ENCODE data around the gene NRXN3. TPM values are rescaled to one million over a fixed set of nuclear protein-coding genes. Genes with fewer than 3 reads are reported as not detected.

NRXN3 gene
- total and polyA plus RNA-seq, 2 of the 4 experiments (the other 2 are of a cell fraction): 4.8 to 25.1 TPM

- Histone ChIP-seq H3K9me1 (ENCODE audit: insufficient read depth, low read length) (no peaks in the 10 kb centered on the region), H2AK5ac (ENCODE audit: low read depth, low read length) (no peak overlapping the region), H3K36me3 (ENCODE audit: control insufficient read depth, insufficient read depth, low read length) (no peaks in the 10 kb centered on the region), H3K18ac (ENCODE audit: low read depth, low read length) (no peak overlapping the region), H3K56ac (ENCODE audit: extremely low read depth, insufficient read depth, low read length) (no peak overlapping the region), H3K79me1 (ENCODE audit: low read depth in 1 of 2, low read length in 2 of 2) (no peaks in the 10 kb centered on the region), H4K20me1 (ENCODE audit: insufficient read depth, low read length) (no peaks in the 10 kb centered on the region), H3K9me3 (ENCODE audit: control insufficient read depth, insufficient read depth, low read length) (peaks cover 8% of the 10 kb centered on the region), H2BK20ac (ENCODE audit: low read depth, low read length) (no peak overlapping the region), H2AFZ (replicated peaks; ENCODE audit: low read length, poor library complexity) (no peak overlapping the region), H3K4me2 (ENCODE audit: low read depth, low read length) (no peak overlapping the region), H4K8ac (ENCODE audit: low read depth in 2 of 2, low read length in 2 of 2) (no peak overlapping the region), H3K14ac (replicated peaks; ENCODE audit: low read depth, low read length) (no peak overlapping the region), H3K27ac (ENCODE audit: insufficient read depth, low read length) (no peak overlapping the region), H2BK15ac (ENCODE audit: low read depth, low read length) (no peak overlapping the region), H3K23ac (ENCODE audit: low read depth, low read length) (no peak overlapping the region), H3K4me1 (ENCODE audit: control insufficient read depth, insufficient read depth, low read length) (no peaks in the 10 kb centered on the region), H3K27me3 (ENCODE audit: control insufficient read depth, insufficient read depth, low read length) (no peaks in the 10 kb centered on the region), H2BK5ac (ENCODE audit: low read depth, low read length, poor library complexity, severe bottlenecking) (no peak overlapping the region), H2BK120ac (ENCODE audit: low read depth, low read length) (no peak overlapping the region), H3K4ac (ENCODE audit: low read depth, low read length) (no peak overlapping the region), H4K5ac (ENCODE audit: low read depth, low read length) (no peak overlapping the region), H4K91ac (ENCODE audit: insufficient read depth, low read depth, low read length) (no peak overlapping the region), H3K4me3 (ENCODE audit: insufficient read depth, low read depth, low read length) (no peak overlapping the region), H3K9ac (ENCODE audit: low read depth, low read length) (no peak overlapping the region), H2AK9ac (replicated peaks; ENCODE audit: low read depth, low read length, poor library complexity) (no peak overlapping the region)
- ChIA-PET CTCF (no interaction called here), POLR2A (ENCODE audit: unreplicated experiment) (no interaction called here)
- intact Hi-C loops (cut with micrococcal nuclease): no loop called here
- ATAC-seq (ENCODE audit: low read depth) (no peak), DNase-seq (no peak)
- WGBS, 2 experiments (ENCODE audit: extremely low coverage in 2 of 2, insufficient read length in 1 of 2): 13% methylated on average over 1 of the region's 4 CpGs; no CpG with 5 or more reads in 1 of the 2 experiments
- dilution Hi-C loops (cut with HindIII; ENCODE audit: low sequenced_read_pairs, unreplicated experiment): no loop called here
- in situ Hi-C loops (cut with MboI; ENCODE audit: low sequenced_read_pairs): no loop called here
- BruUV-seq (replicated peaks): no TSS peak
- no peak for TF ChIP-seq ELK1 (IDR thresholded peaks at IDR 0.05; ENCODE audit: borderline replicate concordance, low read depth, low read length)
- TF ChIP-seq RAD21 (IDR thresholded peaks at IDR 0.05; ENCODE audit: low read length): no peak
- no peak for TF ChIP-seq CHD1 (IDR thresholded peaks at IDR 0.05; ENCODE audit: low read depth, low read length)
- no peak for TF ChIP-seq BHLHE40 (IDR thresholded peaks at IDR 0.05; ENCODE audit: low read depth, low read length)
- no peak for TF ChIP-seq USF2 (IDR thresholded peaks at IDR 0.05; ENCODE audit: low read depth, low read length)
- TF ChIP-seq CTCF (conservative IDR thresholded peaks at IDR 0.05; ENCODE audit: low read depth, low read length): no peak
- TF ChIP-seq MAZ (IDR thresholded peaks at IDR 0.05; ENCODE audit: borderline replicate concordance, low read depth, low read length): no peak
Observed at GRCh38 chr14:78363008-78363407, 192.8 kb downstream of the NRXN3 start.

Data from IMR-90 (cell line).